Tibial nerve (tissue), 3 donors: ENCODE measurements around the gene LRRC37A3.
"Not testable (repeated sequence)": the region's sequence is repeated elsewhere in the genome, so short reads cannot be mapped to it uniquely, and the experiment has no call there.

ENCODE experiments used
- CTCF ChIP-seq, 5 experiments: fragments of 200-600 bp in 3 of 5; fragments of 450-650 bp in 2 of 5; sonication (generic) in 3 of 5; IDR thresholded peaks; one replicate each; pipeline ENCODE4 v1.5.1; 2016 to 2019; ENCODE audit warnings: antibody characterized with exemption in 5 of 5, mild to moderate bottlenecking in 3 of 5, moderate library complexity in 2 of 5
- POLR2A ChIP-seq, 2 donors: fragments of 450-650 bp; IDR thresholded peaks; one replicate each; pipeline ENCODE4 v1.6.1; 2017; ENCODE audit warnings: antibody characterized with exemption in 2 of 2, mild to moderate bottlenecking in 2 of 2, moderate library complexity in 2 of 2

- not testable (repeated sequence) for TF ChIP-seq CTCF, POLR2A (IDR thresholded peaks at IDR 0.05)
These were observed 85.2 kb downstream of the LRRC37A3 start for GRCh38 chr17:64834060-64834459.
